Osteoblast (primary cell): ENCODE data around the gene PHOSPHO2. TPM values are rescaled to one million over a fixed set of nuclear protein-coding genes. Genes with fewer than 3 reads are reported as not detected.

Experiments used
- DNase-seq: peaks from one replicate; pipeline ENCODE4 v3.0.0; 2011; ENCODE audit warnings: low spot score, mixed read lengths; ENCODE audit not compliant: insufficient read length; ENCODE audit errors: missing footprints
- H2AFZ ChIP-seq: 2 replicates; pipeline ENCODE4 v1.6.0; 2011; ENCODE audit warnings: mild to moderate bottlenecking, low read length
- H3K27ac ChIP-seq: 2 replicates; pipeline ENCODE4 v1.5.1; 2011; ENCODE audit warnings: mild to moderate bottlenecking, low read depth, low read length, moderate library complexity
- H3K27me3 ChIP-seq: 2 replicates; pipeline ENCODE4 v1.6.0; 2012; ENCODE audit warnings: mild to moderate bottlenecking, control low read depth, inconsistent platforms, low read length, moderate library complexity; ENCODE audit not compliant: insufficient read depth
- H3K36me3 ChIP-seq: 2 replicates; pipeline ENCODE4 v1.5.1; 2011; ENCODE audit warnings: mild to moderate bottlenecking, low read length, control low read depth, moderate library complexity; ENCODE audit not compliant: insufficient read depth
- H3K4me1 ChIP-seq: 2 replicates; pipeline ENCODE4 v1.5.1; 2011; ENCODE audit warnings: mild to moderate bottlenecking, low read length, control low read depth, moderate library complexity; ENCODE audit not compliant: insufficient read depth
- H3K4me2 ChIP-seq: 2 replicates; pipeline ENCODE4 v1.6.0; 2011; ENCODE audit warnings: mild to moderate bottlenecking, low read length; ENCODE audit not compliant: insufficient read depth
- H3K4me3 ChIP-seq: fragments of 200-600 bp; sonication (generic); 3 replicates; pipeline ENCODE4 v1.5.1; 2012; ENCODE audit warnings: mild to moderate bottlenecking, low read length, inconsistent platforms; ENCODE audit not compliant: insufficient read depth
- H3K79me2 ChIP-seq: 2 replicates; pipeline ENCODE4 v1.6.0; 2012; ENCODE audit warnings: mild to moderate bottlenecking, low read length, control low read depth, inconsistent platforms; ENCODE audit not compliant: insufficient read depth
- H3K9me3 ChIP-seq: 2 replicates; pipeline ENCODE4 v1.5.1; 2011; ENCODE audit warnings: low read depth, low read length, control low read depth
- H4K20me1 ChIP-seq: 2 replicates; pipeline ENCODE4 v1.6.0; 2012; ENCODE audit warnings: mild to moderate bottlenecking, low read length, control low read depth; ENCODE audit not compliant: insufficient read depth
- total RNA-seq: library from RNA; depleted of rRNA; stranded (reverse); fragments of >200 nt; gene quantifications from 2 replicates; pipeline ENCODE4 v1.2.3, GENCODE V29; 2012
- TF ChIP-seq, protein P1 (sequence below): IDR thresholded peaks from 2 replicates; pipeline ENCODE4 v1.5.1; 2011; ENCODE audit warnings: mild to moderate bottlenecking, low read depth, low read length, moderate library complexity; ENCODE audit errors: extremely low read depth

The PHOSPHO2 gene
- total RNA-seq, 1 donor, result 3.6 TPM

GRCh38 chr2:169690958-169691357, 3.3 kb upstream of the PHOSPHO2 start:
- no peaks in the 10 kb centered on the region for H3K9me3 ChIP-seq

DNA sequence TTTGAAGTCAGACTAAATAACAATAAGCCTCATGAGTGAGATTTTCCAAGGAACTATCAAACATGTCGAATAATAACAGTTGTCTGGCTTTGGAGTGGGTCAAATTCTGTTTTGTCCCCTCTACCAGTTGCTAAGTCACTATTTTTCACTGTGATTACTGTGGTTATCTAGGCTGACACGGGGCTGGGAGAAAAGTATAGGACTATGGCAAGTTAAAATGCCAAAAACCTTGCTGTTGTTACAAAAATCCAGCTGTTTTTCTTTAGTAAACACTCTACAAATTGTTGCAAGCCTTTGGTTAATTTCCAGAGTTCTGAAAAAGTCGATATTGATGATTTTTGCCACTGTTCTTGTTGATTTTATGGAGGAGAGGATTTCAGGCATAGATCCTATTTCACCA, 1.6 kb upstream of the PHOSPHO2 start:
- Histone ChIP-seq H3K4me2 (no peak overlapping the region), H3K27me3 (no peaks in the 10 kb centered on the region), H3K4me3 (no peak overlapping the region), H3K79me2 (no peaks in the 10 kb centered on the region), H3K4me1 (peaks cover 7% of the 10 kb centered on the region), H3K36me3 (no peaks in the 10 kb centered on the region), H2AFZ (no peak overlapping the region), H4K20me1 (no peaks in the 10 kb centered on the region), H3K27ac (no peak overlapping the region), H3K9me3 (no peaks in the 10 kb centered on the region)
- TF ChIP-seq, protein P1, sequence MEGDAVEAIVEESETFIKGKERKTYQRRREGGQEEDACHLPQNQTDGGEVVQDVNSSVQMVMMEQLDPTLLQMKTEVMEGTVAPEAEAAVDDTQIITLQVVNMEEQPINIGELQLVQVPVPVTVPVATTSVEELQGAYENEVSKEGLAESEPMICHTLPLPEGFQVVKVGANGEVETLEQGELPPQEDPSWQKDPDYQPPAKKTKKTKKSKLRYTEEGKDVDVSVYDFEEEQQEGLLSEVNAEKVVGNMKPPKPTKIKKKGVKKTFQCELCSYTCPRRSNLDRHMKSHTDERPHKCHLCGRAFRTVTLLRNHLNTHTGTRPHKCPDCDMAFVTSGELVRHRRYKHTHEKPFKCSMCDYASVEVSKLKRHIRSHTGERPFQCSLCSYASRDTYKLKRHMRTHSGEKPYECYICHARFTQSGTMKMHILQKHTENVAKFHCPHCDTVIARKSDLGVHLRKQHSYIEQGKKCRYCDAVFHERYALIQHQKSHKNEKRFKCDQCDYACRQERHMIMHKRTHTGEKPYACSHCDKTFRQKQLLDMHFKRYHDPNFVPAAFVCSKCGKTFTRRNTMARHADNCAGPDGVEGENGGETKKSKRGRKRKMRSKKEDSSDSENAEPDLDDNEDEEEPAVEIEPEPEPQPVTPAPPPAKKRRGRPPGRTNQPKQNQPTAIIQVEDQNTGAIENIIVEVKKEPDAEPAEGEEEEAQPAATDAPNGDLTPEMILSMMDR, result no peak
- DNase-seq, result no peak

More at GRCh38 chr2:169690958-169691357, 3.3 kb upstream of the PHOSPHO2 start:
- no peak overlapping the region for H3K27ac ChIP-seq
- no peak for DNase-seq
- no peak overlapping the region for H3K4me2 ChIP-seq
- no peaks in the 10 kb centered on the region for H3K36me3 ChIP-seq
- H4K20me1 ChIP-seq, result no peaks in the 10 kb centered on the region
- H3K27me3 ChIP-seq, result no peaks in the 10 kb centered on the region
- TF ChIP-seq, protein P1, result no peak
- no peak overlapping the region for H2AFZ ChIP-seq
- H3K79me2 ChIP-seq, result no peaks in the 10 kb centered on the region
- H3K4me3 ChIP-seq, result no peak overlapping the region
- peaks cover 7% of the 10 kb centered on the region for H3K4me1 ChIP-seq

DNA sequence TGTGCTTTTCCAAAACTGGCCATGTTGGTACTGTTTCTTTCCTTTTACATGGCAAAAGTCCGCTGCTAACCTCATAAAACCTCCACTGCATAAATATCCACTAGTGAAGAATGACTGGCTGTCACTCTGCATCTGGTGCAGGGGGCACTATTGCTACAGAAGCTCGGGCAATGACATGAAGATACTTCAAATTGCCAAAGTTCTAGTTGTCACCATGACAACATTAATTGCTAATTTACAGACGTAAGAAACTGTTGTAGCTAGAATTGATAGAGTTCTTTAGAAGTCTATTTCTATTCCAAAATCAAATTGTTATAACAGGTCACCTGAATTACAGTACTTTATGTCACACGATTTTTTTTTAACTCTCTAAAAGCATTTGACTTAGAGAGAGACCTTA, 909 bp upstream of the PHOSPHO2 start:
- no peaks in the 10 kb centered on the region for H3K9me3 ChIP-seq
- peak overlapping the region; percentile 90 for H3K27ac ChIP-seq
- no peaks in the 10 kb centered on the region for H3K79me2 ChIP-seq
- H3K4me3 ChIP-seq, result peak overlapping the region; percentile 82
- peak overlapping the region; percentile 100 for H3K4me2 ChIP-seq
- H3K27me3 ChIP-seq, result no peaks in the 10 kb centered on the region
- H3K4me1 ChIP-seq, result peaks cover 7% of the 10 kb centered on the region
- no peak for DNase-seq
- no peaks in the 10 kb centered on the region for H4K20me1 ChIP-seq
- peak overlapping the region; percentile 99 for H2AFZ ChIP-seq
- no peaks in the 10 kb centered on the region for H3K36me3 ChIP-seq
- TF ChIP-seq, protein P1, result peak; percentile 10

GRCh38 chr2:169694894-169695260, 608 bp downstream of the PHOSPHO2 start:
- H3K27me3 ChIP-seq, result no peaks in the 10 kb centered on the region
- H3K79me2 ChIP-seq, result peaks cover 2% of the 10 kb centered on the region
- H3K4me3 ChIP-seq, result peak overlapping the region; percentile 82
- H3K36me3 ChIP-seq, result no peaks in the 10 kb centered on the region
- H3K9me3 ChIP-seq, result no peaks in the 10 kb centered on the region
- H4K20me1 ChIP-seq, result no peaks in the 10 kb centered on the region
- H3K4me1 ChIP-seq, result peaks cover 7% of the 10 kb centered on the region
- TF ChIP-seq, protein P1, result no peak
- no peak for DNase-seq
- peak overlapping the region; percentile 99 for H2AFZ ChIP-seq
- peak overlapping the region; percentile 100 for H3K4me2 ChIP-seq
- H3K27ac ChIP-seq, result peak overlapping the region; percentile 90
